GM12875 (cell line): Measurements from ENCODE around the gene RBP5.

Experiments
- H3K4me3 ChIP-seq: one replicate; pipeline ENCODE4 v1.5.1; 2011; ENCODE audit warnings: low read depth, low read length, control low read depth
- CTCF ChIP-seq: IDR thresholded peaks from 2 replicates; pipeline ENCODE4 v1.5.1; 2011; ENCODE audit warnings: low read depth, mild to moderate bottlenecking, control low read depth, inconsistent platforms, low read length, moderate library complexity, borderline replicate concordance; ENCODE audit not compliant: insufficient read depth

The RBP5 gene

GRCh38 chr12:7161811-7162210 lies 33.1 kb upstream of the RBP5 start:
- H3K4me3 ChIP-seq: no peak overlapping the region
- TF ChIP-seq CTCF: no peak

- TF ChIP-seq CTCF: no peak
- H3K4me3 ChIP-seq: no peak overlapping the region
These were observed 32.6 kb upstream of the RBP5 start for GRCh38 chr12:7161327-7161726.

GRCh38 chr12:7160183-7160582 lies 31.5 kb upstream of the RBP5 start:
- no peak for TF ChIP-seq CTCF
- H3K4me3 ChIP-seq: no peak overlapping the region

- no peak overlapping the region for H3K4me3 ChIP-seq
- TF ChIP-seq CTCF: no peak
These were observed 30.3 kb upstream of the RBP5 start for GRCh38 chr12:7158781-7159609.

- H3K4me3 ChIP-seq: no peak overlapping the region
- no peak for TF ChIP-seq CTCF
These were observed 28.7 kb upstream of the RBP5 start for GRCh38 chr12:7157391-7157790.

- no peak for TF ChIP-seq CTCF
- no peak overlapping the region for H3K4me3 ChIP-seq
These were observed 27.8 kb upstream of the RBP5 start for GRCh38 chr12:7156259-7157197.
